Fibroblast of upper back skin (primary cell): ENCODE results near the gene CUBN.

Experiments
- DNase-seq: peaks from one replicate; pipeline ENCODE4 v3.0.0-alpha.2; 2013

The CUBN gene

GRCh38 chr10:17066807-17067206 is 62.8 kb downstream of the CUBN start:
- no peak for DNase-seq

GRCh38 chr10:17066000-17066399 is 63.6 kb downstream of the CUBN start:
- DNase-seq = no peak

- DNase-seq = no peak
These were observed 64.3 kb downstream of the CUBN start for GRCh38 chr10:17065273-17065672.

- DNase-seq = no peak
These were observed 65.2 kb downstream of the CUBN start for GRCh38 chr10:17064435-17064834.

- peak; percentile 71 for DNase-seq
These were observed 66.6 kb downstream of the CUBN start for GRCh38 chr10:17062955-17063484.

- DNase-seq = peak; percentile 90
These were observed 67.1 kb downstream of the CUBN start for GRCh38 chr10:17062493-17062892.

- peak; percentile 83 for DNase-seq
These were observed 67.6 kb downstream of the CUBN start for GRCh38 chr10:17062009-17062408.

- no peak for DNase-seq
These were observed 68.2 kb downstream of the CUBN start for GRCh38 chr10:17061418-17061817.

GRCh38 chr10:17060289-17060688 is 69.3 kb downstream of the CUBN start:
- DNase-seq = no peak

- DNase-seq = peak; percentile 100
These were observed 70.4 kb downstream of the CUBN start for GRCh38 chr10:17059197-17059688.

- DNase-seq = no peak
These were observed 71.5 kb downstream of the CUBN start for GRCh38 chr10:17058093-17058492.

GRCh38 chr10:17056781-17057428 is 72.7 kb downstream of the CUBN start:
- peak; percentile 77 for DNase-seq

- no peak for DNase-seq
These were observed 76.1 kb downstream of the CUBN start for GRCh38 chr10:17053513-17053912.

- DNase-seq = no peak
These were observed 76.5 kb downstream of the CUBN start for GRCh38 chr10:17053061-17053460.

GRCh38 chr10:17051851-17052250 is 77.8 kb downstream of the CUBN start:
- no peak for DNase-seq

GRCh38 chr10:17049195-17049594 is 80.4 kb downstream of the CUBN start:
- DNase-seq = peak; percentile 64

GRCh38 chr10:17047908-17048307 is 81.7 kb downstream of the CUBN start:
- DNase-seq = no peak

GRCh38 chr10:17046989-17047388 is 82.6 kb downstream of the CUBN start:
- no peak for DNase-seq

- no peak for DNase-seq
These were observed 86.0 kb downstream of the CUBN start for GRCh38 chr10:17043586-17043985.

- no peak for DNase-seq
These were observed 87.7 kb downstream of the CUBN start for GRCh38 chr10:17041626-17042520.

GRCh38 chr10:17038627-17039026 is 91.0 kb downstream of the CUBN start:
- DNase-seq = peak; percentile 79

- no peak for DNase-seq
These were observed 91.7 kb downstream of the CUBN start for GRCh38 chr10:17037910-17038309.

- DNase-seq = no peak
These were observed 94.2 kb downstream of the CUBN start for GRCh38 chr10:17035446-17035845.
